Chondrocyte (in vitro differentiated cells): Measurements from ENCODE around the gene SLCO4A1. TPM values are rescaled to one million over a fixed set of nuclear protein-coding genes. Genes with fewer than 3 reads are reported as not detected.
"Not testable (repeated sequence)": the region's sequence is repeated elsewhere in the genome, so short reads cannot be mapped to it uniquely, and the experiment has no call there.

ENCODE experiments used
- DNase-seq: peaks from one replicate; pipeline ENCODE4 v3.0.0; 2021; ENCODE audit warnings: mixed read lengths, low spot score
- H3K27ac Mint-ChIP-seq: one replicate; pipeline ENCODE4 v1.8.0; 2021; ENCODE audit warnings: mild to moderate bottlenecking, moderate library complexity, mixed read lengths; ENCODE audit not compliant: unreplicated experiment
- H3K27me3 Mint-ChIP-seq: 2 replicates; pipeline ENCODE4 v1.8.0; 2021; ENCODE audit warnings: low read depth, mixed read lengths
- H3K36me3 Mint-ChIP-seq: 2 replicates; pipeline ENCODE4 v1.8.0; 2021; ENCODE audit warnings: low read depth, mixed read lengths
- H3K4me1 Mint-ChIP-seq: 2 replicates; pipeline ENCODE4 v1.8.0; 2021; ENCODE audit warnings: low read depth, mild to moderate bottlenecking, mixed read lengths
- H3K4me3 Mint-ChIP-seq: one replicate; pipeline ENCODE4 v1.8.0; 2021; ENCODE audit warnings: mild to moderate bottlenecking, moderate library complexity, mixed read lengths; ENCODE audit not compliant: unreplicated experiment
- H3K9me3 Mint-ChIP-seq: 2 replicates; pipeline ENCODE4 v1.8.0; 2021; ENCODE audit warnings: low read depth, mixed read lengths
- CTCF ChIP-seq: fragments of 200-600 bp; sonication (generic); IDR thresholded peaks from 2 replicates; pipeline ENCODE4 v1.5.0; 2021; ENCODE audit warnings: antibody characterized with exemption, mild to moderate bottlenecking, moderate library complexity
- total RNA-seq: library from RNA; stranded (reverse); gene quantifications from 3 replicates; pipeline ENCODE4 v1.2.1, GENCODE V29; 2021

Gene SLCO4A1
- total RNA-seq, 1 donor from 2014 or later, result not detected

DNA sequence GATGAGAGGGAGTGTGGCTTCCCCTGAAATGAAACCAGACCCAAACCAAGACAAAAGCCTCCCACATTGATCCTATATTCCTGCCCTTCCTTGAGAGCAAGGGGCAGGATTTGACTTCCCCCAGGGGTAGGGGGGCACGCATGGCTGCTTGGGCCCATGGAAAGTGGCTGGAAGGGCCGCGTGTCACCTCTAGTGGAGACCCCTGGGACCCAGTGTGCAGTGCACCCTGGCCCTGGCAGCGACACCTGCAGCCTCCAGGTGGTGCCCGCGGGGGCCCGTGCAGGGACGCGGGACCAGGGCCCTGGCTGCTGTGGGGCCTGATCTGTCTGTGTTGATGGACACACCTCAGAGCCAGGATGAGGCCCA, 18.0 kb upstream of the SLCO4A1 start:
- no peaks in the 10 kb centered on the region for H3K27me3 Mint-ChIP-seq

GRCh38 chr20:62624719-62625453, 17.4 kb upstream of the SLCO4A1 start:
- Mint-ChIP-seq H3K4me1 (peaks cover 11% of the 10 kb centered on the region), H3K36me3 (no peaks in the 10 kb centered on the region), H3K27ac (no peak overlapping the region), H3K27me3 (peaks cover 2% of the 10 kb centered on the region), H3K9me3 (no peaks in the 10 kb centered on the region), H3K4me3 (no peak overlapping the region)
- no peak for DNase-seq
- TF ChIP-seq CTCF, result no peak

More for the DNA sequence above, 18.0 kb upstream of the SLCO4A1 start:
- TF ChIP-seq CTCF, result no peak
- H3K4me1 Mint-ChIP-seq, result peaks cover 11% of the 10 kb centered on the region
- H3K4me3 Mint-ChIP-seq, result no peak overlapping the region
- H3K27ac Mint-ChIP-seq, result no peak overlapping the region
- no peaks in the 10 kb centered on the region for H3K9me3 Mint-ChIP-seq
- no peak for DNase-seq
- H3K36me3 Mint-ChIP-seq, result no peaks in the 10 kb centered on the region

- Mint-ChIP-seq H3K27ac (no peak overlapping the region), H3K4me1 (peaks cover 11% of the 10 kb centered on the region), H3K9me3 (no peaks in the 10 kb centered on the region), H3K36me3 (no peaks in the 10 kb centered on the region), H3K4me3 (no peak overlapping the region), H3K27me3 (peaks cover 2% of the 10 kb centered on the region)
- TF ChIP-seq CTCF, result no peak
- no peak for DNase-seq
Observed at GRCh38 chr20:62625516-62625915, 16.8 kb upstream of the SLCO4A1 start.

DNA sequence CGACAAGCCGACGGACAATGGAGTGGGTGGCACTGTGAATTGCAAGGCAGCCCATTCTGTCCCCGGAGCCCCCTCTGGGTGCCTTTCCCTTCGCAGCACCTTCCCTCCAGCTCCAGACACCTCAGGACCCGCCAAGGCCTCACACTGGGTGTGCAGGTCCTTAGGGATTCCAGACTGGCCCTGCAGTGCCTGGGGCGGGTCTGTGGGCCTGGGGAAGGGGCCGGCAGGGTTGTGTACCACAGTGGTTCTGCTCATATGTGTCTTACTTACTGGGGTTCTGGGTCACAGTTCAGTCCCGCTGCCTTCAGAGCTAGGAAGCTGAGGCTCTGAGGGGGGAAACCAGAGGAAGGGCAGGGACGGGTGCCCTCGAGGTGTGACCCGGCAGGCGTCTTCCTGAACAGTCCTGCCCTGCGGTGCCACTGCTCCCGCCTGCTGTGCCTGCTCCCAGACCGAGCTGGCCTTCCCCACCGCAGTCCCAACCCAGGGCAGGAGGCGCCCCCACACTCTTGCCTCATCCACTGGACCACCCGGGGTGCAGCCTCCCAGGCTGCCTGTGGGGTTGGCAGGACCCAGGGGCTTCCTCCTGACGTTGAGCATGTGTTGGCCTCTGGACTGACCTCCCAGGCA, 16.3 kb upstream of the SLCO4A1 start:
- Mint-ChIP-seq H3K27ac (no peak overlapping the region), H3K4me3 (no peak overlapping the region), H3K27me3 (peaks cover 2% of the 10 kb centered on the region), H3K4me1 (peaks cover 11% of the 10 kb centered on the region), H3K36me3 (no peaks in the 10 kb centered on the region), H3K9me3 (no peaks in the 10 kb centered on the region)
- DNase-seq, result no peak
- TF ChIP-seq CTCF, result no peak

DNA sequence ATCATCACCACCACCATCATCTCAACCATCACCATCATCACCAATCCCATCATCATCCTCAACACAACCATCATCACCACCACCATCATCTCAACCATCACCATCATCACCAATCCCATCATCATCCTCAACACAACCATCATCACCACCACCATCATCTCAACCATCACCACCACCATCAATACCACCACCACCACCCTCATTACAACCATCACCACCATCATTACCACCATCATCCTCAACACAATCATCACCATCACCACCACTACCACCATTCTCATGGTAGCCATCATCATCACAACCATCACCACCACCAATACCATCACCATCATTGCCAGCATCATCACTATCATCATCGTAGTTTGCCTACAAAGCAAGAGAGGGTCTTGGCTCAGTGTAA, 14.9 kb upstream of the SLCO4A1 start:
- H3K36me3 Mint-ChIP-seq, DNase-seq, H3K27ac Mint-ChIP-seq, H3K4me3 Mint-ChIP-seq, H3K9me3 Mint-ChIP-seq, H3K27me3 Mint-ChIP-seq: not testable (repeated sequence)
- peaks cover 11% of the 10 kb centered on the region for H3K4me1 Mint-ChIP-seq
